Liver (tissue), 9 donors: ENCODE data around the gene C8G. TPM values are rescaled to one million over a fixed set of nuclear protein-coding genes. Genes with fewer than 3 reads are reported as not detected.

Experiments
- DNase-seq: peaks from one replicate; pipeline ENCODE4 v3.0.0-alpha.2; 2017; ENCODE audit warnings: low spot score
- H3K27ac ChIP-seq, 2 donors: one replicate each; pipeline ENCODE4 v1.7.0; 2013; ENCODE audit warnings: inconsistent platforms in 2 of 2, low read length in 2 of 2, control low read depth in 1 of 2, low read depth in 1 of 2, mild to moderate bottlenecking in 1 of 2
- H3K27me3 ChIP-seq, 4 donors: one replicate each; pipeline versions ENCODE4 v1.6.1 to v1.7.0; 2013; ENCODE audit warnings: low read length in 3 of 4, inconsistent platforms in 1 of 4, mild to moderate bottlenecking in 1 of 4, moderate library complexity in 1 of 4; ENCODE audit not compliant: control insufficient read depth in 4 of 4, insufficient read depth in 4 of 4
- H3K36me3 ChIP-seq, 4 donors: one replicate each; pipeline versions ENCODE4 v1.6.1 to v1.7.0; 2013; ENCODE audit warnings: low read length in 3 of 4, mild to moderate bottlenecking in 3 of 4, low read depth in 1 of 4, moderate library complexity in 1 of 4; ENCODE audit not compliant: control insufficient read depth in 4 of 4, insufficient read depth in 3 of 4
- H3K4me1 ChIP-seq, 4 donors: one replicate each; pipeline versions ENCODE4 v1.6.1 to v1.7.0; 2013; ENCODE audit warnings: low read length in 3 of 4, mild to moderate bottlenecking in 3 of 4, moderate library complexity in 1 of 4; ENCODE audit not compliant: control insufficient read depth in 4 of 4, insufficient read depth in 4 of 4
- H3K4me3 ChIP-seq, 3 donors: one replicate each; pipeline versions ENCODE4 v1.6.1 to v1.7.0; 2013; ENCODE audit warnings: low read length in 3 of 3, control low read depth in 1 of 3, low read depth in 1 of 3, mild to moderate bottlenecking in 1 of 3
- H3K9ac ChIP-seq, 2 donors: one replicate each; pipeline ENCODE4 v1.7.0; 2013; ENCODE audit warnings: low read length in 2 of 2, mild to moderate bottlenecking in 2 of 2, moderate library complexity in 2 of 2, control low read depth in 1 of 2, low read depth in 1 of 2
- H3K9me3 ChIP-seq, 4 donors: one replicate each; pipeline versions ENCODE4 v1.6.1 to v1.7.0; 2013; ENCODE audit warnings: low read length in 3 of 4; ENCODE audit not compliant: control insufficient read depth in 4 of 4
- ATF3 ChIP-seq: IDR thresholded peaks from 2 replicates; pipeline ENCODE4 v1.6.1; 2016; ENCODE audit warnings: antibody characterized with exemption
- EGR1 ChIP-seq, 2 donors: IDR thresholded peaks; 2 replicates each; pipeline ENCODE4 v1.6.1; 2016 to 2018; ENCODE audit warnings: antibody characterized with exemption in 2 of 2, low read depth in 2 of 2
- FOXA1 ChIP-seq: IDR thresholded peaks from 2 replicates; pipeline ENCODE4 v1.6.1; 2016; ENCODE audit warnings: antibody characterized with exemption
- FOXA2 ChIP-seq: IDR thresholded peaks from 2 replicates; pipeline ENCODE4 v1.6.1; 2016; ENCODE audit warnings: antibody characterized with exemption
- HNF4A ChIP-seq, 2 donors: conservative IDR thresholded peaks; 2 replicates each; pipeline ENCODE4 v1.6.1; 2016; ENCODE audit warnings: antibody characterized with exemption in 2 of 2, mild to moderate bottlenecking in 2 of 2
- JUND ChIP-seq, 2 donors: IDR thresholded peaks; 2 replicates each; pipeline ENCODE4 v1.6.1; 2016; ENCODE audit warnings: antibody characterized with exemption in 2 of 2
- MAX ChIP-seq: IDR thresholded peaks from 2 replicates; pipeline ENCODE4 v1.6.1; 2016; ENCODE audit warnings: antibody characterized with exemption
- RAD21 ChIP-seq, 2 donors: IDR thresholded peaks; 2 replicates each; pipeline ENCODE4 v1.6.1; 2016; ENCODE audit warnings: antibody characterized with exemption in 2 of 2, mild to moderate bottlenecking in 2 of 2
- REST ChIP-seq: IDR thresholded peaks from 2 replicates; pipeline ENCODE4 v1.6.1; 2016; ENCODE audit warnings: antibody characterized with exemption, mild to moderate bottlenecking
- RXRA ChIP-seq, 2 donors: IDR thresholded peaks; 2 replicates each; pipeline ENCODE4 v1.6.1; 2017 to 2018; ENCODE audit warnings: antibody characterized with exemption in 2 of 2, mild to moderate bottlenecking in 1 of 2
- SP1 ChIP-seq: IDR thresholded peaks from 2 replicates; pipeline ENCODE4 v1.6.1; 2018; ENCODE audit warnings: antibody characterized with exemption, mild to moderate bottlenecking
- TAF1 ChIP-seq: conservative IDR thresholded peaks from 2 replicates; pipeline ENCODE4 v1.6.1; 2016; ENCODE audit warnings: antibody characterized with exemption, mild to moderate bottlenecking
- YY1 ChIP-seq: IDR thresholded peaks from 2 replicates; pipeline ENCODE4 v1.6.1; 2016; ENCODE audit warnings: antibody characterized with exemption, mild to moderate bottlenecking
- ZBTB33 ChIP-seq: IDR thresholded peaks from 2 replicates; pipeline ENCODE4 v1.6.1; 2016; ENCODE audit warnings: antibody characterized with exemption
- WGBS: extraction: QIAGEN DNeasy Blood & Tissue Kit; methylation state at CpG from one replicate; pipeline ENCODE4 v1.1.7; 2013; 5-methylcytosine and 5-hydroxymethylcytosine counted together
- polyA plus RNA-seq, 2 donors: library from polyadenylated mRNA; stranded (reverse) in 1 of 2; unstranded in 1 of 2; fragments of 200-250 nt in 1 of 2; fragments of >200 nt in 1 of 2; fragmentation: Nextera tagmentation in 1 of 2; extraction: Ambion mirVana in 1 of 2; gene quantifications; one replicate each; pipeline versions ENCODE4 v1.2.1 to v1.2.3, GENCODE V29; 2013 to 2015
- total RNA-seq, 2 donors: library from RNA; depleted of rRNA; stranded (reverse); fragments of >200 nt; gene quantifications; one replicate each; pipeline ENCODE4 v1.2.3, GENCODE V29; 2014
- donor health status: healthy.
- donor health status: healthy.
- donor health status: healthy.
- donor health status: healthy.
- donor health status: healthy.

Gene C8G
- total and polyA plus RNA-seq, 4 donors: 25.1 to 1,117 (median 607) TPM

- Histone ChIP-seq H3K4me3 (no peak overlapping the region), H3K27ac (no peak overlapping the region), H3K36me3 (peaks cover 6 to 35% (median 11%) of the 10 kb centered on the region in 4 donors), H3K9ac (no peak overlapping the region), H3K27me3 (no peaks in the 10 kb centered on the region), H3K4me1 (no peaks in the 10 kb centered on the region), H3K9me3 (no peaks in the 10 kb centered on the region)
- DNase-seq: no peak
- no peak for TF ChIP-seq MAX
- no peak for TF ChIP-seq FOXA1
- TF ChIP-seq ATF3: no peak
- no peak for TF ChIP-seq HNF4A (conservative IDR thresholded peaks at IDR 0.05)
- TF ChIP-seq FOXA2: no peak
- no peak for TF ChIP-seq SP1
- TF ChIP-seq RXRA (IDR thresholded peaks at IDR 0.05): no peak
- TF ChIP-seq TAF1: no peak
- no peak for TF ChIP-seq REST
- TF ChIP-seq YY1: no peak
- 95% methylated on average over 12 of the region's 12 CpGs for WGBS
These were observed 34.2 kb upstream of the C8G start for GRCh38 chr9:136910901-136911245.

GRCh38 chr9:136913701-136914438 is 31.2 kb upstream of the C8G start:
- no peaks in the 10 kb centered on the region for H3K9me3 ChIP-seq
- no peak overlapping the region for H3K4me3 ChIP-seq
- H3K9ac ChIP-seq: no peak overlapping the region
- no peak overlapping the region for H3K27ac ChIP-seq
- no peak for DNase-seq
- H3K4me1 ChIP-seq: no peaks in the 10 kb centered on the region
- no peak for TF ChIP-seq RAD21 (IDR thresholded peaks at IDR 0.05)
- WGBS: 93% methylated on average over 17 of the region's 17 CpGs
- peaks cover 3 to 47% (median 10%) of the 10 kb centered on the region in 4 donors for H3K36me3 ChIP-seq
- no peaks in the 10 kb centered on the region for H3K27me3 ChIP-seq

- peaks cover 6 to 42% (median 9%) of the 10 kb centered on the region in 4 donors for H3K36me3 ChIP-seq
- no peak overlapping the region for H3K27ac ChIP-seq
- 91% methylated on average over 21 of the region's 21 CpGs for WGBS
- no peak overlapping the region for H3K9ac ChIP-seq
- no peak overlapping the region for H3K4me3 ChIP-seq
- DNase-seq: no peak
- TF ChIP-seq EGR1 (IDR thresholded peaks at IDR 0.05; ENCODE audit: low read depth in 2 of 2) (no peak), JUND (IDR thresholded peaks at IDR 0.05) (no peak), FOXA1 (no peak), ZBTB33 (no peak), TAF1 (no peak)
- H3K9me3 ChIP-seq: no peaks in the 10 kb centered on the region
- H3K4me1 ChIP-seq: no peaks in the 10 kb centered on the region
- H3K27me3 ChIP-seq: no peaks in the 10 kb centered on the region
These were observed 29.3 kb upstream of the C8G start for GRCh38 chr9:136915632-136916329.
